Fibroblast of lung (primary cell): Measurements from ENCODE around the gene CHAF1B. TPM values are rescaled to one million over a fixed set of nuclear protein-coding genes. Genes with fewer than 3 reads are reported as not detected.

ENCODE experiments used
- DNase-seq, 2 donors: peaks; one replicate each; pipeline versions ENCODE4 v3.0.0 to v3.0.0-alpha.2; 2010; ENCODE audit warnings: low read depth in 2 of 2
- H2AFZ ChIP-seq: 2 replicates; pipeline ENCODE4 v1.5.1; 2012; ENCODE audit warnings: low read length, control low read depth, inconsistent platforms
- H3K27ac ChIP-seq: 2 replicates; pipeline ENCODE4 v1.5.1; 2011; ENCODE audit warnings: low read length, control low read depth; ENCODE audit not compliant: insufficient read depth
- H3K27me3 ChIP-seq: 2 replicates; pipeline ENCODE4 v1.5.1; 2011; ENCODE audit warnings: mild to moderate bottlenecking, low read length; ENCODE audit not compliant: control insufficient read depth, insufficient read depth
- H3K36me3 ChIP-seq: 2 replicates; pipeline ENCODE4 v1.5.1; 2011; ENCODE audit warnings: low read length; ENCODE audit not compliant: control insufficient read depth, insufficient read depth
- H3K4me1 ChIP-seq: 2 replicates; pipeline ENCODE4 v1.5.1; 2011; ENCODE audit warnings: low read length; ENCODE audit not compliant: control insufficient read depth, insufficient read depth; ENCODE audit errors: extremely low read depth
- H3K4me2 ChIP-seq: 2 replicates; pipeline ENCODE4 v1.5.1; 2011; ENCODE audit warnings: low read length, control low read depth; ENCODE audit not compliant: insufficient read depth; ENCODE audit errors: extremely low read depth
- H3K4me3 ChIP-seq, 4 experiments: fragments of 200-600 bp in 1 of 4; sonication (generic) in 1 of 4; replicated peaks in 1 of 4; 2 replicates each; pipeline ENCODE4 v1.5.1; 2011 to 2016; ENCODE audit warnings: low read length in 4 of 4, low read depth in 3 of 4, mild to moderate bottlenecking in 3 of 4, control low read depth in 2 of 4, inconsistent platforms in 1 of 4, mixed read lengths in 1 of 4; ENCODE audit not compliant: insufficient read depth in 1 of 4; ENCODE audit errors: control extremely low read depth in 1 of 4
- H3K79me2 ChIP-seq: 2 replicates; pipeline ENCODE4 v1.5.1; 2012; ENCODE audit warnings: mild to moderate bottlenecking, low read length, inconsistent platforms; ENCODE audit not compliant: control insufficient read depth, insufficient read depth
- H3K9ac ChIP-seq: 2 replicates; pipeline ENCODE4 v1.5.1; 2011; ENCODE audit warnings: mild to moderate bottlenecking, low read length, control low read depth; ENCODE audit not compliant: insufficient read depth
- H3K9me3 ChIP-seq: 2 replicates; pipeline ENCODE4 v1.5.1; 2012; ENCODE audit warnings: low read depth, low read length; ENCODE audit not compliant: control insufficient read depth, insufficient read depth
- H4K20me1 ChIP-seq: 2 replicates; pipeline ENCODE4 v1.5.1; 2011; ENCODE audit warnings: low read length; ENCODE audit not compliant: control insufficient read depth, insufficient read depth; ENCODE audit errors: extremely low read depth
- EZH2 ChIP-seq: IDR thresholded peaks from 2 replicates; pipeline ENCODE4 v1.5.1; 2012; ENCODE audit warnings: low read length, control low read depth, mild to moderate bottlenecking; ENCODE audit errors: missing control alignments
- polyA plus RNA-seq, 2 donors: library from polyadenylated mRNA; depleted of rRNA in 1 of 2; stranded (reverse) in 1 of 2; unstranded in 1 of 2; fragments of >200 nt; gene quantifications; 2 replicates each; pipeline ENCODE4 v1.2.1, GENCODE V29; 2011 to 2012; ENCODE audit warnings: missing spikeins in 1 of 2
- total RNA-seq: library from RNA; depleted of rRNA; stranded (reverse); fragments of >200 nt; gene quantifications from 2 replicates; pipeline ENCODE4 v1.2.1, GENCODE V29; 2014
- TF ChIP-seq, protein P1 (sequence below), 2 donors: IDR thresholded peaks in 1 of 2; conservative IDR thresholded peaks in 1 of 2; 1 replicate in 1 of 2; 2 replicates in 1 of 2; pipeline ENCODE4 v1.5.1; 2011 to 2012; ENCODE audit warnings: low read length in 2 of 2, control low read depth in 1 of 2, inconsistent platforms in 1 of 2, low read depth in 1 of 2, mild to moderate bottlenecking in 1 of 2

Gene CHAF1B
- total and polyA plus RNA-seq, 2 donors (not counting 1 experiment from before 2014, with no cell fraction given), result 0.99 to 5.2 TPM

DNA sequence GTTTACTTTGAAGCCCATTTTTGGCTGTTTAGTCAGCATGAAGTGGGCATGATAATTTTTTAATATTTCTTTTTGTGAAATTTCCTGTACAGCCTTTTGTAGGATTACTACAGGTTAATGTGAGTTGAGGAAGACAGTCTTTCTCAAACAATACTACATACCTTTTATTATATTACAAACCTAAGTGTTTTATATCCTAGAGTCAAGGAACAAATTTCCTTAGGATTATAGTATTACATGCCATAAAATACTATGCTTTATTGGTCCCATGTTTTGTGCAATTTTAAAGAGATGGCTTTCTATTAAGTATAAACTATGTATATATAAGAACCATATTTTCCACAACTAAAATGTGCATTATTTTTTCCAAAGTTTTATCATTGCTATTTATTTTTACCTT, 9.2 kb upstream of the CHAF1B start:
- H3K4me1 ChIP-seq, result no peaks in the 10 kb centered on the region
- H3K4me2 ChIP-seq, result no peak overlapping the region
- H3K4me3 ChIP-seq, result no peak overlapping the region
- DNase-seq, result no peak
- no peak overlapping the region for H3K27ac ChIP-seq
- no peak overlapping the region for H2AFZ ChIP-seq
- H3K9ac ChIP-seq, result no peak overlapping the region
- H3K36me3 ChIP-seq, result peaks cover 9% of the 10 kb centered on the region
- TF ChIP-seq EZH2, result no peak
- TF ChIP-seq, protein P1, sequence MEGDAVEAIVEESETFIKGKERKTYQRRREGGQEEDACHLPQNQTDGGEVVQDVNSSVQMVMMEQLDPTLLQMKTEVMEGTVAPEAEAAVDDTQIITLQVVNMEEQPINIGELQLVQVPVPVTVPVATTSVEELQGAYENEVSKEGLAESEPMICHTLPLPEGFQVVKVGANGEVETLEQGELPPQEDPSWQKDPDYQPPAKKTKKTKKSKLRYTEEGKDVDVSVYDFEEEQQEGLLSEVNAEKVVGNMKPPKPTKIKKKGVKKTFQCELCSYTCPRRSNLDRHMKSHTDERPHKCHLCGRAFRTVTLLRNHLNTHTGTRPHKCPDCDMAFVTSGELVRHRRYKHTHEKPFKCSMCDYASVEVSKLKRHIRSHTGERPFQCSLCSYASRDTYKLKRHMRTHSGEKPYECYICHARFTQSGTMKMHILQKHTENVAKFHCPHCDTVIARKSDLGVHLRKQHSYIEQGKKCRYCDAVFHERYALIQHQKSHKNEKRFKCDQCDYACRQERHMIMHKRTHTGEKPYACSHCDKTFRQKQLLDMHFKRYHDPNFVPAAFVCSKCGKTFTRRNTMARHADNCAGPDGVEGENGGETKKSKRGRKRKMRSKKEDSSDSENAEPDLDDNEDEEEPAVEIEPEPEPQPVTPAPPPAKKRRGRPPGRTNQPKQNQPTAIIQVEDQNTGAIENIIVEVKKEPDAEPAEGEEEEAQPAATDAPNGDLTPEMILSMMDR (conservative IDR thresholded peaks at IDR 0.05 in 1 of 2, IDR thresholded peaks at IDR 0.05 in 1 of 2; ENCODE audit: low read depth in 1 of 2, low read length in 2 of 2), result no peak
- no peaks in the 10 kb centered on the region for H4K20me1 ChIP-seq
- no peaks in the 10 kb centered on the region for H3K79me2 ChIP-seq
- H3K27me3 ChIP-seq, result no peaks in the 10 kb centered on the region
- no peaks in the 10 kb centered on the region for H3K9me3 ChIP-seq

DNA sequence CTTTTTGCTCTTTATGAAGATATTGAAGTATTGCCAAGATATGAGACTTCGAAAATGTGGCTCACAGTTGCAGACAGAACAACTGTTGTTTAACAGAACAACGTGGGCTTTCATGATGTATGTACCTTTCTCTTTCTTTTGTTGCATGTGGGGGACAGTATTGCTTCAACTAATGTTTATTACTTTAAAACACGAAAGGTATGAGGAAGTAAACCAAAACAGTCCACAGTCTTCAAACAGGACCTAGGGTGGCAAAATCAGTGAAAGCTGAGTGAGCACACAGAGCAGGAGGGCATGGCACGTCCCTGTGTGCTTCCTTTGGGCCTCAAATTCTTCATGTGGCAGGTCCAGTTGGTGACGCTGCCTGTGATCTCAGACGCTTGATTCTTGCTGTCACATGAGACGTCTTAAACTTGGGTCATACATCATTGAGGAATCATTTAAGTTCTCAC, 7.8 kb upstream of the CHAF1B start:
- Histone ChIP-seq H3K27me3 (no peaks in the 10 kb centered on the region), H3K9ac (no peak overlapping the region), H3K4me1 (no peaks in the 10 kb centered on the region), H2AFZ (no peak overlapping the region), H4K20me1 (no peaks in the 10 kb centered on the region), H3K4me3 (no peak overlapping the region), H3K27ac (no peak overlapping the region), H3K4me2 (no peak overlapping the region), H3K79me2 (no peaks in the 10 kb centered on the region), H3K9me3 (no peaks in the 10 kb centered on the region), H3K36me3 (peaks cover 8% of the 10 kb centered on the region)
- DNase-seq, result no peak
- no peak for TF ChIP-seq EZH2
- TF ChIP-seq, protein P1 (conservative IDR thresholded peaks at IDR 0.05 in 1 of 2, IDR thresholded peaks at IDR 0.05 in 1 of 2; ENCODE audit: low read depth in 1 of 2, low read length in 2 of 2), result no peak

GRCh38 chr21:36379251-36379650, 5.9 kb upstream of the CHAF1B start:
- Histone ChIP-seq H3K9me3 (no peaks in the 10 kb centered on the region), H3K4me3 (no peak overlapping the region), H3K27ac (no peak overlapping the region), H4K20me1 (no peaks in the 10 kb centered on the region), H3K4me1 (no peaks in the 10 kb centered on the region), H3K9ac (no peak overlapping the region), H3K79me2 (no peaks in the 10 kb centered on the region), H2AFZ (no peak overlapping the region), H3K27me3 (no peaks in the 10 kb centered on the region), H3K36me3 (peaks cover 5% of the 10 kb centered on the region), H3K4me2 (no peak overlapping the region)
- no peak for TF ChIP-seq EZH2
- TF ChIP-seq, protein P1 (conservative IDR thresholded peaks at IDR 0.05 in 1 of 2, IDR thresholded peaks at IDR 0.05 in 1 of 2; ENCODE audit: low read depth in 1 of 2, low read length in 2 of 2), result no peak
- DNase-seq, result no peak
